WTC11 (cell line): ENCODE measurements around the gene FABP1. TPM values are rescaled to one million over a fixed set of nuclear protein-coding genes. Genes with fewer than 3 reads are reported as not detected.

Experiments used
- ATAC-seq: fragments of 200-7000 bp; cut with Tn5 transposase; 2 replicates; pipeline ENCODE4 v1.10.0; 2021; ENCODE audit warnings: mild to moderate bottlenecking, moderate library complexity
- CTCF ChIA-PET: fragments of 300-600 bp; sonication (Branson Sonifier 250); formaldehyde crosslinking; loops from one replicate; lab custom pipeline; 2021; ENCODE audit warnings: antibody characterized with exemption; lab: Charles Lee
- POLR2A ChIA-PET: fragments of 350-600 bp; sonication (Branson Sonifier 250); formaldehyde crosslinking; loops from one replicate; lab custom pipeline; 2021; ENCODE audit warnings: antibody characterized with exemption; lab: Charles Lee
- DNase-seq: peaks from one replicate; pipeline ENCODE4 v3.0.0; 2021; ENCODE audit warnings: low spot score
- H3K27ac Mint-ChIP-seq: 2 replicates; pipeline ENCODE4 v1.8.0; 2021; ENCODE audit warnings: mixed read lengths
- H3K27me3 Mint-ChIP-seq: 2 replicates; pipeline ENCODE4 v1.8.0; 2021; ENCODE audit warnings: low read depth, mild to moderate bottlenecking, moderate library complexity, mixed read lengths
- H3K36me3 Mint-ChIP-seq: 2 replicates; pipeline ENCODE4 v1.8.0; 2021; ENCODE audit warnings: mixed read lengths
- H3K4me1 Mint-ChIP-seq: 2 replicates; pipeline ENCODE4 v1.8.0; 2022; ENCODE audit warnings: mixed read lengths
- H3K4me3 Mint-ChIP-seq: 2 replicates; pipeline ENCODE4 v1.8.0; 2021; ENCODE audit warnings: mild to moderate bottlenecking, moderate library complexity, mixed read lengths
- H3K9me3 Mint-ChIP-seq: 2 replicates; pipeline ENCODE4 v1.8.0; 2021; ENCODE audit warnings: mixed read lengths
- ARID4B ChIP-seq: sonication (generic); formaldehyde crosslinking; IDR thresholded peaks from 2 replicates; pipeline ENCODE4 v1.8.0; 2023; ENCODE audit warnings: missing genetic modification reagents, mild to moderate bottlenecking, borderline replicate concordance
- CREM ChIP-seq: sonication (generic); formaldehyde crosslinking; IDR thresholded peaks from 2 replicates; pipeline ENCODE4 v1.8.1; 2022; ENCODE audit warnings: mild to moderate bottlenecking, missing genetic modification reagents, moderate library complexity
- ESRRA ChIP-seq: sonication (generic); formaldehyde crosslinking; IDR thresholded peaks from 2 replicates; pipeline ENCODE4 v1.8.1; 2022; ENCODE audit warnings: mild to moderate bottlenecking, missing genetic modification reagents, borderline replicate concordance
- HMGXB4 ChIP-seq: sonication (generic); formaldehyde crosslinking; IDR thresholded peaks from 2 replicates; pipeline ENCODE4 v1.8.1; 2023; ENCODE audit warnings: mild to moderate bottlenecking, moderate library complexity, missing genetic modification reagents
- NFE2L1 ChIP-seq: sonication (generic); formaldehyde crosslinking; IDR thresholded peaks from 2 replicates; pipeline ENCODE4 v1.8.1; 2023; ENCODE audit warnings: missing genetic modification reagents
- NR2C2 ChIP-seq: sonication (generic); formaldehyde crosslinking; IDR thresholded peaks from 2 replicates; pipeline ENCODE4 v1.8.0; 2022; ENCODE audit warnings: mild to moderate bottlenecking, missing genetic modification reagents
- SMAD3 ChIP-seq: sonication (generic); formaldehyde crosslinking; IDR thresholded peaks from 2 replicates; pipeline ENCODE4 v1.8.0; 2022; ENCODE audit warnings: missing genetic modification reagents, mild to moderate bottlenecking, borderline replicate concordance
- ZBTB43 ChIP-seq: sonication (generic); formaldehyde crosslinking; IDR thresholded peaks from 2 replicates; pipeline ENCODE4 v1.8.1; 2023; ENCODE audit warnings: mild to moderate bottlenecking, missing genetic modification reagents
- ZNF121 ChIP-seq: sonication (generic); formaldehyde crosslinking; IDR thresholded peaks from 2 replicates; pipeline ENCODE4 v1.8.0; 2023; ENCODE audit warnings: missing genetic modification reagents
- ZNF232 ChIP-seq: sonication (generic); formaldehyde crosslinking; IDR thresholded peaks from 2 replicates; pipeline ENCODE4 v1.8.0; 2022; ENCODE audit warnings: mild to moderate bottlenecking, missing genetic modification reagents
- ZNF396 ChIP-seq: fragments of 250-450 bp; sonication (Bioruptor Pico); IDR thresholded peaks from 2 replicates; pipeline ENCODE4 v1.8.0; 2021; ENCODE audit warnings: mild to moderate bottlenecking, moderate library complexity, borderline replicate concordance
- ZNF416 ChIP-seq: fragments of 250-450 bp; sonication (Bioruptor Pico); IDR thresholded peaks from 2 replicates; pipeline ENCODE4 v1.9.0; 2021; ENCODE audit warnings: mild to moderate bottlenecking, inconsistent platforms
- ZNF423 ChIP-seq: fragments of 250-450 bp; sonication (Bioruptor Pico); IDR thresholded peaks from 2 replicates; pipeline ENCODE4 v2.1.2; 2022; ENCODE audit warnings: mild to moderate bottlenecking, moderate library complexity
- total RNA-seq: library from RNA; stranded (reverse); gene quantifications from 3 replicates; pipeline ENCODE4 v1.2.3, GENCODE V29; 2021

The FABP1 gene
- total RNA-seq, 1 experiment from 2014 or later: 0.46 TPM

- Mint-ChIP-seq H3K9me3 (no peaks in the 10 kb centered on the region), H3K4me1 (peaks cover 2% of the 10 kb centered on the region; the same call in 1 of the 2 replicates), H3K27ac (no peak overlapping the region), H3K4me3 (no peak overlapping the region), H3K36me3 (no peaks in the 10 kb centered on the region), H3K27me3 (no peaks in the 10 kb centered on the region; the same call in 1 of the 2 replicates)
- ChIA-PET POLR2A (no interaction called here), CTCF (interaction anchor here (0.9 to 1.9 kb wide), 2 partner anchors 64 kb away, joined by 3 to 9 read pairs; no protein-coding TSS in a partner anchor)
- no peak for ATAC-seq
- DNase-seq: no peak
- TF ChIP-seq ZBTB43: no peak
- no peak for TF ChIP-seq ZNF423 (CRISPR knock-in tag)
- TF ChIP-seq CREM: no peak
Observed at GRCh38 chr2:88123975-88124917, 3.6 kb downstream of the FABP1 start.

- Mint-ChIP-seq H3K27me3 (no peaks in the 10 kb centered on the region; the same call in 1 of the 2 replicates), H3K9me3 (no peaks in the 10 kb centered on the region), H3K27ac (no peak overlapping the region), H3K4me3 (no peak overlapping the region), H3K36me3 (no peaks in the 10 kb centered on the region), H3K4me1 (peaks cover 2% of the 10 kb centered on the region; the same call in 1 of the 2 replicates)
- CTCF ChIA-PET: interaction anchor here (0.9 kb wide), 1 partner anchor 63 kb away, joined by 3 read pairs; no protein-coding TSS in a partner anchor
- no peak for ATAC-seq
- POLR2A ChIA-PET: no interaction called here
- DNase-seq: no peak
- TF ChIP-seq NR2C2 (CRISPR knock-in tag): no peak
- no peak for TF ChIP-seq HMGXB4 (CRISPR knock-in tag)
- TF ChIP-seq NFE2L1: no peak
- no peak for TF ChIP-seq ESRRA (CRISPR knock-in tag)
- no peak for TF ChIP-seq SMAD3 (CRISPR knock-in tag)
- no peak for TF ChIP-seq ARID4B
- no peak for TF ChIP-seq ZNF232 (CRISPR knock-in tag)
- no peak for TF ChIP-seq ZNF416 (CRISPR knock-in tag)
- TF ChIP-seq ZNF423 (CRISPR knock-in tag): no peak
- TF ChIP-seq ZNF121 (CRISPR knock-in tag): no peak
- no peak for TF ChIP-seq ZNF396 (CRISPR knock-in tag)
- TF ChIP-seq, all 79 proteins: peak for 0
Observed at GRCh38 chr2:88123164-88123974, 4.5 kb downstream of the FABP1 start.
